ENCODE measurements around the gene ELL.
A peak's percentile ranks its signal among the peaks of the same experiment; 100 is the strongest.

Gene ELL

DNA sequence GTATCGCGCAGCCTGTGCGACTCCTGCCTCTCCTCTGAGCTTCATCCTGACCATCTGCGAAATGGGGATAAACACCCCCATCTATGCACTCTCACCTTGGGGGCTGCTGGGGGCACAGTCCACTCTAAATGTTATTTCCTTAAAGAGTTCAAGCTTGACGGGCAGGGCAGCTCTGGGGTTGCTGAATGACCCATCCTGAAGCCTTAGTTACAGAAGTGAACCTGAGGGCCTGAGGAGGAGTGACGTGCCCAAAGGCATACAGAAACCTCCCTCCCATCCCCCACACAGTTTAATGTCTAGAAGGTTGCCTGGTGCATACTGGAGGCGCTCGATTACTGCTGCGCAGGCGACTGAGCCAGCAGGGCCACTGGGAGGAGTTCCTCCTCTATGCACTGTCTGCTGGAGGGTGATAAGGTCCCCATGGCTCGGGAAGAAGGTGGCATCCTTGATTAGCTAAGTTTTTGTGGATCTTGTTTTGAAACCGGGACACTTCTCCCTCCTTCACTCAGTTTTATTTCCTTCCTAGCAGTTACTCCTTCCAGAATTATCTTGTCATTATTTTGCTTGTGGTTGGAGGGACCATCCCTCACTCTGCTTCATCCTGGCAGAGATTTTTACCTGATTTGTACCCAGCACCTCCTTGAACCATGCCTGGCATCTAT, 22.1 kb upstream of the ELL start:
- Histone ChIP-seq H3K4me3 (replicated peaks; ENCODE audit: insufficient read depth, low read length) (peak overlapping the region; percentile 53), H3K27ac (replicated peaks) (peak overlapping the region; percentile 66), H3K27me3 (ENCODE audit: insufficient read depth, poor library complexity, severe bottlenecking) (no peaks in the 10 kb centered on the region)
- DNase-seq (ENCODE audit: low read depth in 1 of 2, low spot score in 1 of 2) = peak; percentile 86 to 95
- TF ChIP-seq CTCF (IDR thresholded peaks at IDR 0.05; ENCODE audit: insufficient read depth, low read length) (peak; percentile 10), SPI1 (IDR thresholded peaks at IDR 0.05; ENCODE audit: borderline replicate concordance, low read depth) (peak; percentile 49; the same call in 1 of the 2 replicates), POLR2AphosphoS5 (IDR thresholded peaks at IDR 0.05; ENCODE audit: low read depth) (0 out of 2 replicates have a peak, but pooled peaks have one; percentile 34), GABPA (IDR thresholded peaks at IDR 0.05; ENCODE audit: low read depth) (no peak), REST (IDR thresholded peaks at IDR 0.05; ENCODE audit: insufficient replicate concordance, low read depth) (no peak)

GRCh38 chr19:18542941-18543813, 21.3 kb upstream of the ELL start, which contains the start of gene FKBP8:
FKBP8 (minus strand) TSS chr19:18543573; CDS start chr19:18541970, 1,603 bp downstream.
- TF ChIP-seq REST (IDR thresholded peaks at IDR 0.05; ENCODE audit: insufficient replicate concordance, low read depth) (no peak), GABPA (IDR thresholded peaks at IDR 0.05; ENCODE audit: low read depth) (no peak), POLR2AphosphoS5 (IDR thresholded peaks at IDR 0.05; ENCODE audit: low read depth) (no peak), SPI1 (IDR thresholded peaks at IDR 0.05; ENCODE audit: borderline replicate concordance, low read depth) (no peak), CTCF (IDR thresholded peaks at IDR 0.05; ENCODE audit: insufficient read depth, low read length) (no peak)
- H3K27me3 ChIP-seq (ENCODE audit: insufficient read depth, poor library complexity, severe bottlenecking) = no peaks in the 10 kb centered on the region
- peak in 1 of 2 experiments; percentile 93 for DNase-seq (ENCODE audit: low read depth in 1 of 2, low spot score in 1 of 2)
- H3K4me3 ChIP-seq (replicated peaks; ENCODE audit: insufficient read depth, low read length) = peak within 1 kb of the TSS; percentile 84
- H3K27ac ChIP-seq (replicated peaks) = peak within 1 kb of the TSS; percentile 66

GRCh38 chr19:18541992-18542940, 20.4 kb upstream of the ELL start:
- Histone ChIP-seq H3K27me3 (ENCODE audit: insufficient read depth, poor library complexity, severe bottlenecking) (no peaks in the 10 kb centered on the region), H3K27ac (replicated peaks) (peak overlapping the region; percentile 1; the same call in 1 of the 2 replicates), H3K4me3 (replicated peaks; ENCODE audit: insufficient read depth, low read length) (peak overlapping the region; percentile 84)
- DNase-seq (ENCODE audit: low read depth in 1 of 2, low spot score in 1 of 2) = no peak
- TF ChIP-seq SPI1 (IDR thresholded peaks at IDR 0.05; ENCODE audit: borderline replicate concordance, low read depth) = no peak
- TF ChIP-seq CTCF (IDR thresholded peaks at IDR 0.05; ENCODE audit: insufficient read depth, low read length) = no peak
- TF ChIP-seq REST (IDR thresholded peaks at IDR 0.05; ENCODE audit: insufficient replicate concordance, low read depth) = no peak

All from HL-60 (cell line).